ENCODE results near the gene ELOVL7.

GRCh38 chr5:60835554-60835953 lies 8.5 kb downstream of the ELOVL7 start:
- TF ChIP-seq CTCF (IDR thresholded peaks at IDR 0.05; ENCODE audit: control extremely low read depth in 1 of 3, insufficient read depth in 1 of 3, low read depth in 1 of 3, low read length in 3 of 3): no peak
- no peak for TF ChIP-seq EZH2 (IDR thresholded peaks at IDR 0.05; ENCODE audit: low read depth, low read length, severe bottlenecking)
- no peak for TF ChIP-seq ATF2 (IDR thresholded peaks at IDR 0.05; ENCODE audit: low read length)
- TF ChIP-seq RXRA (IDR thresholded peaks at IDR 0.05; ENCODE audit: insufficient read depth, low read depth, low read length): no peak
- no peak for TF ChIP-seq MAX (IDR thresholded peaks at IDR 0.05)
- no peak for TF ChIP-seq E2F6 (IDR thresholded peaks at IDR 0.05)
- TF ChIP-seq NRF1 (IDR thresholded peaks at IDR 0.05; ENCODE audit: low read depth, low read length): no peak
- TF ChIP-seq JUN (IDR thresholded peaks at IDR 0.05; ENCODE audit: low read depth, low read length): no peak
- TF ChIP-seq CHD2 (IDR thresholded peaks at IDR 0.05; ENCODE audit: low read length): no peak
- TF ChIP-seq RNF2 (IDR thresholded peaks at IDR 0.05; ENCODE audit: borderline replicate concordance, low read depth, low read length, missing control alignments, poor library complexity, severe bottlenecking): no peak
- no peak for TF ChIP-seq BCL11A (IDR thresholded peaks at IDR 0.05; ENCODE audit: low read depth in 2 of 2, low read length in 2 of 2)
- TF ChIP-seq EP300 (IDR thresholded peaks at IDR 0.05; ENCODE audit: borderline replicate concordance in 1 of 2, low read depth in 2 of 2, low read length in 2 of 2): no peak
- no peak for TF ChIP-seq BRCA1 (IDR thresholded peaks at IDR 0.05; ENCODE audit: low read depth, low read length)
